HepG2 (cell line): ENCODE data around the gene TNFAIP8L1. TPM values are rescaled to one million over a fixed set of nuclear protein-coding genes. Genes with fewer than 3 reads are reported as not detected.
A peak's percentile ranks its signal among the peaks of the same experiment; 100 is the strongest.

Source experiments
- ARHGAP35 ChIP-seq: sonication (generic); formaldehyde crosslinking; IDR thresholded peaks from 2 replicates; pipeline ENCODE4 v1.9.0; 2022; ENCODE audit warnings: mild to moderate bottlenecking, inconsistent platforms, moderate library complexity, missing genetic modification reagents, borderline replicate concordance
- DR1 ChIP-seq: sonication (generic); formaldehyde crosslinking; IDR thresholded peaks from 2 replicates; pipeline ENCODE4 v1.8.0; 2021; ENCODE audit warnings: mild to moderate bottlenecking, missing genetic modification reagents, inconsistent platforms
- DRAP1 ChIP-seq: IDR thresholded peaks from 2 replicates; pipeline ENCODE4 v1.6.1; 2016; ENCODE audit warnings: missing genetic modification reagents, missing compliant biosample characterization
- GABPB1 ChIP-seq: IDR thresholded peaks from 2 replicates; pipeline ENCODE4 v1.6.1; 2016; ENCODE audit warnings: mild to moderate bottlenecking, missing genetic modification reagents, moderate library complexity, missing compliant biosample characterization
- GPBP1L1 ChIP-seq: sonication (generic); formaldehyde crosslinking; IDR thresholded peaks from 2 replicates; pipeline ENCODE4 v1.5.0; 2020; ENCODE audit warnings: mild to moderate bottlenecking, missing genetic modification reagents
- HIVEP1 ChIP-seq: sonication (generic); formaldehyde crosslinking; IDR thresholded peaks from 2 replicates; pipeline ENCODE4 v1.4.0; 2020; ENCODE audit warnings: mild to moderate bottlenecking, missing genetic modification reagents
- NR2F2 ChIP-seq: IDR thresholded peaks from 2 replicates; pipeline ENCODE4 v1.6.1; 2012; ENCODE audit warnings: low read depth, inconsistent platforms, borderline replicate concordance
- SIX1 ChIP-seq: sonication (generic); formaldehyde crosslinking; IDR thresholded peaks from 2 replicates; pipeline ENCODE4 v1.4.0; 2020; ENCODE audit warnings: missing genetic modification reagents, borderline replicate concordance
- SOX13 ChIP-seq, 3 experiments: fragments of 450-650 bp in 1 of 3; sonication (generic) in 1 of 3; formaldehyde crosslinking in 1 of 3; IDR thresholded peaks in 2 of 3; conservative IDR thresholded peaks in 1 of 3; 2 replicates each; pipeline versions ENCODE4 v1.5.0 to v1.6.1; 2016 to 2020; ENCODE audit warnings: antibody characterized with exemption in 1 of 3, mild to moderate bottlenecking in 1 of 3, missing compliant biosample characterization in 1 of 3, missing genetic modification reagents in 1 of 3, moderate library complexity in 1 of 3
- SOX5 ChIP-seq: IDR thresholded peaks from 2 replicates; pipeline ENCODE4 v1.6.1; 2016; ENCODE audit warnings: borderline replicate concordance
- SP1 ChIP-seq, 2 experiments: fragments of 450-650 bp in 1 of 2; sonication (generic) in 1 of 2; formaldehyde crosslinking in 1 of 2; IDR thresholded peaks; 2 replicates each; pipeline versions ENCODE4 v1.4.0 to v1.6.1; 2016 to 2020; ENCODE audit warnings: missing genetic modification reagents in 1 of 2
- TARDBP ChIP-seq: sonication (generic); formaldehyde crosslinking; IDR thresholded peaks from 2 replicates; pipeline ENCODE4 v1.8.0; 2022; ENCODE audit warnings: mild to moderate bottlenecking, missing genetic modification reagents
- TFE3 ChIP-seq: IDR thresholded peaks from 2 replicates; pipeline ENCODE4 v1.6.1; 2016
- ZBTB33 ChIP-seq: sonication (generic); formaldehyde crosslinking; IDR thresholded peaks from 2 replicates; pipeline ENCODE4 v1.4.0; 2020; ENCODE audit warnings: missing genetic modification reagents
- ZBTB7B ChIP-seq: sonication (generic); formaldehyde crosslinking; IDR thresholded peaks from 2 replicates; pipeline ENCODE4 v1.4.0; 2020; ENCODE audit warnings: missing genetic modification reagents
- ZHX1 ChIP-seq: sonication (generic); formaldehyde crosslinking; IDR thresholded peaks from 2 replicates; pipeline ENCODE4 v1.8.1; 2022; ENCODE audit warnings: low read depth, mild to moderate bottlenecking, missing genetic modification reagents
- ZNF280B ChIP-seq: sonication (generic); formaldehyde crosslinking; IDR thresholded peaks from 2 replicates; pipeline ENCODE4 v1.5.0; 2020; ENCODE audit warnings: missing genetic modification reagents, mild to moderate bottlenecking, borderline replicate concordance
- ZNF607 ChIP-seq: sonication (generic); formaldehyde crosslinking; IDR thresholded peaks from 2 replicates; pipeline ENCODE4 v1.5.1; 2020; ENCODE audit warnings: missing genetic modification reagents, mild to moderate bottlenecking, borderline replicate concordance
- polyA plus RNA-seq, 8 experiments: library from polyadenylated mRNA; depleted of rRNA in 3 of 8; stranded (reverse) in 7 of 8; unstranded in 1 of 8; fragments of >200 nt; fragmentation: Illumina TruSeq in 4 of 8; extraction: Trizol in 4 of 8; gene quantifications; 2 replicates each; pipeline versions ENCODE4 v1.2.1 to v1.2.3, GENCODE V29; 2011 to 2016; ENCODE audit warnings: low read depth in 4 of 8, missing spikeins in 1 of 8, mixed read lengths in 1 of 8; ENCODE audit not compliant: insufficient read depth in 1 of 8
- total RNA-seq, 5 experiments: library from RNA; depleted of rRNA; stranded (reverse); fragments of >200 nt; fragmentation: Illumina TruSeq; extraction: Trizol; gene quantifications; 2 replicates each; pipeline ENCODE4 v1.2.3, GENCODE V29; 2016; ENCODE audit warnings: low read depth in 1 of 5

Gene TNFAIP8L1
- total and polyA plus RNA-seq, 2 of the 13 experiments (the other 11 are each of a cell fraction or from before 2014, with no cell fraction given): 13.4 to 21.4 TPM

- TF ChIP-seq SIX1 (CRISPR knock-in tag) (no peak), DR1 (CRISPR knock-in tag) (peak; percentile 43; the same call in 1 of the 2 replicates), TFE3 (CRISPR knock-in tag) (0 out of 2 replicates have a peak, but pooled peaks have one; percentile 35), SP1 (IDR thresholded peaks at IDR 0.05) (no peak), SP1 (CRISPR knock-in tag; IDR thresholded peaks at IDR 0.05) (peak; percentile 84), GPBP1L1 (CRISPR knock-in tag) (no peak), ZBTB33 (CRISPR knock-in tag) (peak; percentile 37; the same call in 1 of the 2 replicates), TARDBP (CRISPR knock-in tag) (no peak), DRAP1 (CRISPR knock-in tag) (peak; percentile 39; the same call in 1 of the 2 replicates), ARHGAP35 (CRISPR knock-in tag) (no peak), ZBTB7B (peak; percentile 39), SOX5 (CRISPR knock-in tag) (0 out of 2 replicates have a peak, but pooled peaks have one; percentile 19), ZNF280B (CRISPR knock-in tag) (no peak), GABPB1 (peak; percentile 40; the same call in 1 of the 2 replicates), SOX13 (IDR thresholded peaks at IDR 0.05) (no peak), SOX13 (CRISPR knock-in tag; conservative IDR thresholded peaks at IDR 0.05 in 1 of 2, IDR thresholded peaks at IDR 0.05 in 1 of 2) (0 out of 4 replicates have a peak, but pooled peaks of 1 of the 2 experiments have one; percentile 5), HIVEP1 (peak; percentile 89), ZNF607 (0 out of 2 replicates have a peak, but pooled peaks have one; percentile 0), ZHX1 (CRISPR knock-in tag) (no peak), NR2F2 (no peak)
Measured at GRCh38 chr19:4638828-4639530, at the start of gene TNFAIP8L1 (continued).
